ENCODE results near the gene ST6GALNAC5.
A peak's percentile ranks its signal among the peaks of the same experiment; 100 is the strongest.

ST6GALNAC5 gene

DNA sequence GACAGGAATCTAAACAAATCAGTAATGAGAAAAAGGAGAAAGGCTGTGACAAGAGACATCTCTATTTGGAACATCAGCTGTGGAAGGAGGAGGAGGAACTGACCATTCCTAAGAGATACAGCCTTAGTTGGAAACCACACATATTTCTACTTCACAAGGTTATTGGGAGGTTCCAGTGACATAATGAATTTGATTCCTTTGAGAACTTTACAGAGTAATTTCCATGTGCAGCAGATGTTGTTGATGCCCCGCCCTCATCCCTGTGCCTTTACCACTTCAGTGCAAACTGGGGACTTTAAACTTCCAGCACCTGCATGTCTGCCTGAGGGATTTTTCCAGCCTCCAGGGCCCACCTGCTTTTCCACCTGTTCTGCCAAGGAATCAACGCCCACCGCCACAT lies 9.3 kb upstream of the ST6GALNAC5 start:
- TF ChIP-seq, protein P1, sequence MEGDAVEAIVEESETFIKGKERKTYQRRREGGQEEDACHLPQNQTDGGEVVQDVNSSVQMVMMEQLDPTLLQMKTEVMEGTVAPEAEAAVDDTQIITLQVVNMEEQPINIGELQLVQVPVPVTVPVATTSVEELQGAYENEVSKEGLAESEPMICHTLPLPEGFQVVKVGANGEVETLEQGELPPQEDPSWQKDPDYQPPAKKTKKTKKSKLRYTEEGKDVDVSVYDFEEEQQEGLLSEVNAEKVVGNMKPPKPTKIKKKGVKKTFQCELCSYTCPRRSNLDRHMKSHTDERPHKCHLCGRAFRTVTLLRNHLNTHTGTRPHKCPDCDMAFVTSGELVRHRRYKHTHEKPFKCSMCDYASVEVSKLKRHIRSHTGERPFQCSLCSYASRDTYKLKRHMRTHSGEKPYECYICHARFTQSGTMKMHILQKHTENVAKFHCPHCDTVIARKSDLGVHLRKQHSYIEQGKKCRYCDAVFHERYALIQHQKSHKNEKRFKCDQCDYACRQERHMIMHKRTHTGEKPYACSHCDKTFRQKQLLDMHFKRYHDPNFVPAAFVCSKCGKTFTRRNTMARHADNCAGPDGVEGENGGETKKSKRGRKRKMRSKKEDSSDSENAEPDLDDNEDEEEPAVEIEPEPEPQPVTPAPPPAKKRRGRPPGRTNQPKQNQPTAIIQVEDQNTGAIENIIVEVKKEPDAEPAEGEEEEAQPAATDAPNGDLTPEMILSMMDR (IDR thresholded peaks at IDR 0.05; ENCODE audit: low read depth, low read length) = no peak
- no peak for DNase-seq

GRCh38 chr1:76861149-76861548 lies 6.1 kb upstream of the ST6GALNAC5 start:
- no peak for DNase-seq
- Histone ChIP-seq H3K27ac (no peak overlapping the region), H3K27me3 (ENCODE audit: insufficient read depth, low read depth, severe bottlenecking) (no peaks in the 10 kb centered on the region)

More for the DNA sequence above, 9.3 kb upstream of the ST6GALNAC5 start:
- H3K9me3 ChIP-seq (ENCODE audit: severe bottlenecking) = no peaks in the 10 kb centered on the region
- no peaks in the 10 kb centered on the region for H3K36me3 ChIP-seq
- no peak overlapping the region for H3K4me3 ChIP-seq (ENCODE audit: low read depth, low read length)
- no peaks in the 10 kb centered on the region for H3K27me3 ChIP-seq (ENCODE audit: insufficient read depth, low read depth, severe bottlenecking)
- H3K27ac ChIP-seq = no peak overlapping the region

GRCh38 chr1:76862447-76862846 lies 4.8 kb upstream of the ST6GALNAC5 start:
- H3K9me3 ChIP-seq (ENCODE audit: severe bottlenecking) = no peaks in the 10 kb centered on the region
- DNase-seq = no peak

More at GRCh38 chr1:76861149-76861548, 6.1 kb upstream of the ST6GALNAC5 start:
- Histone ChIP-seq H3K9me3 (ENCODE audit: severe bottlenecking) (no peaks in the 10 kb centered on the region), H3K36me3 (no peaks in the 10 kb centered on the region), H3K4me3 (ENCODE audit: low read depth, low read length) (no peak overlapping the region)
- TF ChIP-seq, protein P1 (IDR thresholded peaks at IDR 0.05; ENCODE audit: low read depth, low read length) = no peak

GRCh38 chr1:76864383-76864782 lies 2.9 kb upstream of the ST6GALNAC5 start:
- Histone ChIP-seq H3K27me3 (ENCODE audit: insufficient read depth, low read depth, severe bottlenecking) (no peaks in the 10 kb centered on the region), H3K36me3 (peaks cover 21% of the 10 kb centered on the region), H3K9me3 (ENCODE audit: severe bottlenecking) (no peaks in the 10 kb centered on the region), H3K4me3 (ENCODE audit: low read depth, low read length) (no peak overlapping the region), H3K27ac (peak overlapping the region; percentile 75)
- DNase-seq = no peak
- TF ChIP-seq, protein P1 (IDR thresholded peaks at IDR 0.05; ENCODE audit: low read depth, low read length) = no peak

More at GRCh38 chr1:76862447-76862846, 4.8 kb upstream of the ST6GALNAC5 start:
- TF ChIP-seq, protein P1 (IDR thresholded peaks at IDR 0.05; ENCODE audit: low read depth, low read length) = no peak
- no peak overlapping the region for H3K27ac ChIP-seq
- H3K4me3 ChIP-seq (ENCODE audit: low read depth, low read length) = no peak overlapping the region
- no peaks in the 10 kb centered on the region for H3K27me3 ChIP-seq (ENCODE audit: insufficient read depth, low read depth, severe bottlenecking)
- H3K36me3 ChIP-seq = peaks cover 1% of the 10 kb centered on the region

DNA sequence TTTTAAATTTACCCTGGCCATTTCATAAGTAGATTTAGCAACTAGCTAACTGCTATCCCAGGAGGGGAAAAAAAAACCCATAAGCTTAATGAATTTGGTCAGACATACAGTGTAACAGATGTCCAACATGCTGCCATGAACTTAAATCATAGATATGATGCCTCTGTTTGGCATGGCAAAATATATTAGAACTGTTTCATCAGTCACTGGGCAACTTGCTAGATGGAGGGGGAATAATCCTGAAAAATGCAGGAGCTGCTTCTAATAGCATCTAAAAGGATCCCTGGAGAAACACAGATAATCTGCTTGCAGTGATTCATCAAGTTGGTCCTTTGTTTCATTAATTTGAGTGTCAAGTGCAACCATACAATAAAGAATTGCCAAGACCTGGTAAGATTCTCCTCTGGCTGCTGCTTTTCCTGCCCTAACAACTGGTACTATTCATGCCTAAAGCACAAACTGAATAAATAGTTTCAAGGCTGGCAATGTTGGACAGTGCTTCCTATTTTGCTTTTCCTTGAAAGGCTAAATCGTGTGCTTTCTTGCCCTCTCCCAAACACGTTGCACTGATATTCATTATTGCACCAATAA lies 1.5 kb upstream of the ST6GALNAC5 start:
- H3K36me3 ChIP-seq = peaks cover 35% of the 10 kb centered on the region
- TF ChIP-seq, protein P1 (IDR thresholded peaks at IDR 0.05; ENCODE audit: low read depth, low read length) = no peak
- peak overlapping the region; percentile 55 for H3K4me3 ChIP-seq (ENCODE audit: low read depth, low read length)
- DNase-seq = peak; percentile 47
- no peaks in the 10 kb centered on the region for H3K27me3 ChIP-seq (ENCODE audit: insufficient read depth, low read depth, severe bottlenecking)
- H3K27ac ChIP-seq = peak overlapping the region; percentile 96
- no peaks in the 10 kb centered on the region for H3K9me3 ChIP-seq (ENCODE audit: severe bottlenecking)

GRCh38 chr1:76866566-76866965 lies 714 bp upstream of the ST6GALNAC5 start:
- no peaks in the 10 kb centered on the region for H3K9me3 ChIP-seq (ENCODE audit: severe bottlenecking)
- TF ChIP-seq, protein P1 (IDR thresholded peaks at IDR 0.05; ENCODE audit: low read depth, low read length) = no peak
- H3K36me3 ChIP-seq = peaks cover 42% of the 10 kb centered on the region
- peak overlapping the region; percentile 96 for H3K27ac ChIP-seq
- peak overlapping the region; percentile 55 for H3K4me3 ChIP-seq (ENCODE audit: low read depth, low read length)
- no peak for DNase-seq
- H3K27me3 ChIP-seq (ENCODE audit: insufficient read depth, low read depth, severe bottlenecking) = no peaks in the 10 kb centered on the region
